ENCODE data around the gene PDCD4. TPM values are rescaled to one million over a fixed set of nuclear protein-coding genes. Genes with fewer than 3 reads are reported as not detected.
A peak's percentile ranks its signal among the peaks of the same experiment; 100 is the strongest.

The PDCD4 gene
- total and polyA plus RNA-seq, 4 donors: 81.8 to 123 (median 104) TPM

- no peak overlapping the region for H3K4me3 ChIP-seq (ENCODE audit: low read depth, low read length)
- no CpG with 5 or more reads among the region's 4 CpGs for WGBS (ENCODE audit: insufficient coverage)
- peaks cover 8% of the 10 kb centered on the region for H3K36me3 ChIP-seq (ENCODE audit: control insufficient read depth, insufficient read depth, low read length)
Measured at GRCh38 chr10:110893559-110894179, 21.9 kb downstream of the PDCD4 start.

GRCh38 chr10:110897184-110897583 lies 25.5 kb downstream of the PDCD4 start:
- no peak overlapping the region for H3K27ac ChIP-seq (ENCODE audit: low read depth, low read length)
- H3K36me3 ChIP-seq (ENCODE audit: control insufficient read depth, insufficient read depth, low read length): peaks cover 3% of the 10 kb centered on the region

More at GRCh38 chr10:110893559-110894179, 21.9 kb downstream of the PDCD4 start:
- peak in 3 of 6 donors; percentile 24 to 88 (median 72) for DNase-seq (ENCODE audit: low read depth in 4 of 6, low spot score in 6 of 6)
- Histone ChIP-seq H3K9me3 (ENCODE audit: control insufficient read depth, insufficient read depth, low read length) (no peaks in the 10 kb centered on the region), H3K27ac (ENCODE audit: low read depth, low read length) (no peak overlapping the region), H3K4me1 (ENCODE audit: control insufficient read depth, insufficient read depth, low read length) (no peaks in the 10 kb centered on the region), H3K27me3 (ENCODE audit: control insufficient read depth, insufficient read depth, low read length) (no peaks in the 10 kb centered on the region)

GRCh38 chr10:110898391-110898790 lies 26.7 kb downstream of the PDCD4 start:
- H3K36me3 ChIP-seq (ENCODE audit: control insufficient read depth, insufficient read depth, low read length): peaks cover 3% of the 10 kb centered on the region
- H3K9me3 ChIP-seq (ENCODE audit: control insufficient read depth, insufficient read depth, low read length): no peaks in the 10 kb centered on the region
- H3K4me3 ChIP-seq (ENCODE audit: low read depth, low read length): no peak overlapping the region
- no peaks in the 10 kb centered on the region for H3K27me3 ChIP-seq (ENCODE audit: control insufficient read depth, insufficient read depth, low read length)
- H3K27ac ChIP-seq (ENCODE audit: low read depth, low read length): no peak overlapping the region
- H3K4me1 ChIP-seq (ENCODE audit: control insufficient read depth, insufficient read depth, low read length): no peaks in the 10 kb centered on the region
- DNase-seq (ENCODE audit: low read depth in 4 of 6, low spot score in 6 of 6): no peak

More at GRCh38 chr10:110897184-110897583, 25.5 kb downstream of the PDCD4 start:
- Histone ChIP-seq H3K27me3 (ENCODE audit: control insufficient read depth, insufficient read depth, low read length) (no peaks in the 10 kb centered on the region), H3K4me3 (ENCODE audit: low read depth, low read length) (no peak overlapping the region), H3K9me3 (ENCODE audit: control insufficient read depth, insufficient read depth, low read length) (no peaks in the 10 kb centered on the region), H3K4me1 (ENCODE audit: control insufficient read depth, insufficient read depth, low read length) (no peaks in the 10 kb centered on the region)
- no CpG with 5 or more reads among the region's 1 CpG for WGBS (ENCODE audit: insufficient coverage)
- DNase-seq (ENCODE audit: low read depth in 4 of 6, low spot score in 6 of 6): no peak

GRCh38 chr10:110900983-110901382 lies 29.3 kb downstream of the PDCD4 start:
- Histone ChIP-seq H3K9me3 (ENCODE audit: control insufficient read depth, insufficient read depth, low read length) (no peaks in the 10 kb centered on the region), H3K27ac (ENCODE audit: low read depth, low read length) (no peak overlapping the region), H3K4me1 (ENCODE audit: control insufficient read depth, insufficient read depth, low read length) (no peaks in the 10 kb centered on the region), H3K4me3 (ENCODE audit: low read depth, low read length) (no peak overlapping the region), H3K36me3 (ENCODE audit: control insufficient read depth, insufficient read depth, low read length) (peaks cover 6% of the 10 kb centered on the region), H3K27me3 (ENCODE audit: control insufficient read depth, insufficient read depth, low read length) (no peaks in the 10 kb centered on the region)
- WGBS (ENCODE audit: insufficient coverage): no CpG with 5 or more reads among the region's 2 CpGs
- DNase-seq (ENCODE audit: low read depth in 4 of 6, low spot score in 6 of 6): no peak

- Histone ChIP-seq H3K27me3 (ENCODE audit: control insufficient read depth, insufficient read depth, low read length) (no peaks in the 10 kb centered on the region), H3K4me3 (ENCODE audit: low read depth, low read length) (no peak overlapping the region), H3K9me3 (ENCODE audit: control insufficient read depth, insufficient read depth, low read length) (no peaks in the 10 kb centered on the region), H3K27ac (ENCODE audit: low read depth, low read length) (no peak overlapping the region), H3K4me1 (ENCODE audit: control insufficient read depth, insufficient read depth, low read length) (no peaks in the 10 kb centered on the region), H3K36me3 (ENCODE audit: control insufficient read depth, insufficient read depth, low read length) (peaks cover 4% of the 10 kb centered on the region)
- WGBS (ENCODE audit: insufficient coverage): 50% methylated on average over 1 of the region's 7 CpGs
- DNase-seq (ENCODE audit: low read depth in 4 of 6, low spot score in 6 of 6): no peak
Measured at GRCh38 chr10:110901954-110902819, 30.5 kb downstream of the PDCD4 start.

- Histone ChIP-seq H3K4me3 (ENCODE audit: low read depth, low read length) (no peak overlapping the region), H3K36me3 (ENCODE audit: control insufficient read depth, insufficient read depth, low read length) (peaks cover 4% of the 10 kb centered on the region), H3K27me3 (ENCODE audit: control insufficient read depth, insufficient read depth, low read length) (no peaks in the 10 kb centered on the region), H3K4me1 (ENCODE audit: control insufficient read depth, insufficient read depth, low read length) (no peaks in the 10 kb centered on the region), H3K9me3 (ENCODE audit: control insufficient read depth, insufficient read depth, low read length) (no peaks in the 10 kb centered on the region), H3K27ac (ENCODE audit: low read depth, low read length) (no peak overlapping the region)
- WGBS (ENCODE audit: insufficient coverage): no CpG with 5 or more reads among the region's 3 CpGs
- no peak for DNase-seq (ENCODE audit: low read depth in 4 of 6, low spot score in 6 of 6)
Measured at GRCh38 chr10:110903280-110904278, 31.9 kb downstream of the PDCD4 start.

- Histone ChIP-seq H3K4me1 (ENCODE audit: control insufficient read depth, insufficient read depth, low read length) (no peaks in the 10 kb centered on the region), H3K36me3 (ENCODE audit: control insufficient read depth, insufficient read depth, low read length) (peaks cover 3% of the 10 kb centered on the region), H3K4me3 (ENCODE audit: low read depth, low read length) (no peak overlapping the region), H3K27me3 (ENCODE audit: control insufficient read depth, insufficient read depth, low read length) (no peaks in the 10 kb centered on the region), H3K27ac (ENCODE audit: low read depth, low read length) (no peak overlapping the region), H3K9me3 (ENCODE audit: control insufficient read depth, insufficient read depth, low read length) (no peaks in the 10 kb centered on the region)
- no peak for DNase-seq (ENCODE audit: low read depth in 4 of 6, low spot score in 6 of 6)
- WGBS (ENCODE audit: insufficient coverage): 56% methylated on average over 3 of the region's 4 CpGs
Measured at GRCh38 chr10:110910138-110910537, 38.4 kb downstream of the PDCD4 start.

GRCh38 chr10:110912374-110912773 lies 40.6 kb downstream of the PDCD4 start:
- Histone ChIP-seq H3K36me3 (ENCODE audit: control insufficient read depth, insufficient read depth, low read length) (no peaks in the 10 kb centered on the region), H3K9me3 (ENCODE audit: control insufficient read depth, insufficient read depth, low read length) (no peaks in the 10 kb centered on the region), H3K27me3 (ENCODE audit: control insufficient read depth, insufficient read depth, low read length) (no peaks in the 10 kb centered on the region), H3K4me1 (ENCODE audit: control insufficient read depth, insufficient read depth, low read length) (no peaks in the 10 kb centered on the region), H3K4me3 (ENCODE audit: low read depth, low read length) (no peak overlapping the region), H3K27ac (ENCODE audit: low read depth, low read length) (no peak overlapping the region)
- DNase-seq (ENCODE audit: low read depth in 4 of 6, low spot score in 6 of 6): no peak
- no CpG with 5 or more reads among the region's 3 CpGs for whole genome bisulfite sequencing (ENCODE audit: insufficient coverage)

- H3K27ac ChIP-seq (ENCODE audit: low read depth, low read length): no peak overlapping the region
- H3K4me3 ChIP-seq (ENCODE audit: low read depth, low read length): no peak overlapping the region
- no peaks in the 10 kb centered on the region for H3K36me3 ChIP-seq (ENCODE audit: control insufficient read depth, insufficient read depth, low read length)
- WGBS (ENCODE audit: insufficient coverage): no CpG with 5 or more reads among the region's 2 CpGs
- no peaks in the 10 kb centered on the region for H3K4me1 ChIP-seq (ENCODE audit: control insufficient read depth, insufficient read depth, low read length)
- DNase-seq (ENCODE audit: low read depth in 4 of 6, low spot score in 6 of 6): peak in 1 of 6 donors; percentile 13
- no peaks in the 10 kb centered on the region for H3K27me3 ChIP-seq (ENCODE audit: control insufficient read depth, insufficient read depth, low read length)
- H3K9me3 ChIP-seq (ENCODE audit: control insufficient read depth, insufficient read depth, low read length): no peaks in the 10 kb centered on the region
Measured at GRCh38 chr10:110914431-110914830, 42.7 kb downstream of the PDCD4 start.
